OCI-LY1 (cell line): Measurements from ENCODE around the gene PRR9.
A peak's percentile ranks its signal among the peaks of the same experiment; 100 is the strongest.

Source experiments
- H2AFZ ChIP-seq: fragments of 200-600 bp; sonication (generic), shearing (Covaris generic); 2 replicates; pipeline ENCODE4 v1.6.0; 2014; ENCODE audit warnings: antibody characterized with exemption, mild to moderate bottlenecking, low read length
- H3F3A ChIP-seq: fragments of 200-600 bp; sonication (generic), shearing (Covaris generic); 2 replicates; pipeline ENCODE4 v1.6.0; 2014; ENCODE audit warnings: mild to moderate bottlenecking, antibody characterized with exemption, low read length, moderate library complexity; ENCODE audit not compliant: insufficient read depth
- H3K27ac ChIP-seq: fragments of 200-600 bp; sonication (generic); 2 replicates; pipeline ENCODE4 v1.5.1; 2014; ENCODE audit warnings: low read length, mixed run types, mild to moderate bottlenecking, low read depth; ENCODE audit not compliant: poor library complexity, severe bottlenecking
- H3K27me3 ChIP-seq: fragments of 200-600 bp; sonication (generic); 2 replicates; pipeline ENCODE4 v1.6.0; 2014; ENCODE audit warnings: antibody characterized with exemption, mild to moderate bottlenecking, low read length, moderate library complexity; ENCODE audit not compliant: insufficient read depth
- H3K36me3 ChIP-seq: fragments of 200-600 bp; sonication (generic); 2 replicates; pipeline ENCODE4 v1.6.1; 2014; ENCODE audit warnings: mild to moderate bottlenecking, antibody characterized with exemption, low read length, moderate library complexity, mixed read lengths; ENCODE audit not compliant: insufficient read depth
- H3K4me1 ChIP-seq: fragments of 200-600 bp; sonication (generic); 2 replicates; pipeline ENCODE4 v1.5.1; 2014; ENCODE audit warnings: mild to moderate bottlenecking, low read length, moderate library complexity; ENCODE audit not compliant: insufficient read depth, severe bottlenecking
- H3K4me2 ChIP-seq: fragments of 200-600 bp; sonication (generic), shearing (Covaris generic); 2 replicates; pipeline ENCODE4 v1.6.1; 2014; ENCODE audit warnings: low read length
- H3K4me3 ChIP-seq: fragments of 200-600 bp; sonication (generic); 2 replicates; pipeline ENCODE4 v1.5.1; 2014; ENCODE audit warnings: low read length, low read depth, mild to moderate bottlenecking, mixed read lengths; ENCODE audit not compliant: poor library complexity, severe bottlenecking
- H3K79me2 ChIP-seq: fragments of 200-600 bp; shearing (Covaris generic); 2 replicates; pipeline ENCODE4 v1.6.1; 2016; ENCODE audit warnings: mixed run types, low read length, mixed read lengths; ENCODE audit not compliant: insufficient read depth
- H3K9ac ChIP-seq: fragments of 200-600 bp; sonication (generic), shearing (Covaris generic); 2 replicates; pipeline ENCODE4 v1.6.1; 2014; ENCODE audit warnings: mild to moderate bottlenecking, low read length, mixed read lengths
- H3K9me2 ChIP-seq: fragments of 200-600 bp; sonication (generic), shearing (Covaris generic); 2 replicates; pipeline ENCODE4 v1.6.1; 2014; ENCODE audit warnings: low read depth, mild to moderate bottlenecking, low read length, mixed read lengths
- H3K9me3 ChIP-seq: fragments of 200-600 bp; shearing (Covaris generic); 2 replicates; pipeline ENCODE4 v1.6.1; 2014; ENCODE audit warnings: low read length, mixed read lengths
- H4K20me1 ChIP-seq: fragments of 200-600 bp; sonication (generic), shearing (Covaris generic); 2 replicates; pipeline ENCODE4 v1.6.0; 2016; ENCODE audit warnings: mild to moderate bottlenecking, low read length; ENCODE audit not compliant: insufficient read depth
- CTCF ChIP-seq: fragments of 200-600 bp; sonication (generic), shearing (Covaris generic); IDR thresholded peaks from 2 replicates; pipeline ENCODE4 v1.5.1; 2017; ENCODE audit warnings: mild to moderate bottlenecking, antibody characterized with exemption, low read length, moderate library complexity, mixed read lengths
- EZH2 ChIP-seq: fragments of 200-600 bp; sonication (generic), shearing (Covaris generic); IDR thresholded peaks from 2 replicates; pipeline ENCODE4 v1.8.0; 2017; ENCODE audit warnings: borderline replicate concordance, mixed run types, mild to moderate bottlenecking, antibody characterized with exemption, low read length, moderate library complexity, mixed read lengths

PRR9 gene

DNA sequence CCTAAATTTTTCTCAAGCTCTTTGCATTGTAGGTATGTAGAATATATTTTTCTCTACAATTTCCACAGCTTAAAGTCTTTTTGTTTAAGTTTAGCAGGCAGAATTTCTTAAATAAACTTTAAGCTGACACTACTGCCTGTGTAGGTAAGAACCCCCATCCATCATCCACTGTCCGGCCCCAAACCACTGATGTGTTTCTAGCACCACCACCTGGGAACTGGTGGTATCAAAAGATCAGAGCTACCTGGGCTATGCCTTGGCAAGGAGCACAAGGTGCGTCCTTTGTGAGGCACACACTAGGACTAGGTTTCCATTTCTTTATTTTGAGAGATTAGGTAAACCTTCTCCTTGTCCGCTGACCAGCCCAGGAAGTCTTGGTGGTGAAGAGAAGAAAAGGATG, 24.7 kb upstream of the PRR9 start:
- Histone ChIP-seq H3K9me2 (no peaks in the 10 kb centered on the region), H3K79me2 (no peaks in the 10 kb centered on the region), H3K9ac (no peak overlapping the region), H3K27ac (no peak overlapping the region), H3F3A (no peaks in the 10 kb centered on the region), H3K27me3 (no peaks in the 10 kb centered on the region), H3K4me2 (no peak overlapping the region), H3K4me1 (no peaks in the 10 kb centered on the region), H3K9me3 (no peaks in the 10 kb centered on the region), H3K36me3 (no peaks in the 10 kb centered on the region), H3K4me3 (no peak overlapping the region), H2AFZ (no peak overlapping the region), H4K20me1 (no peaks in the 10 kb centered on the region)
- TF ChIP-seq CTCF = peak; percentile 69
- no peak for TF ChIP-seq EZH2

GRCh38 chr1:153194331-153195050, 22.9 kb upstream of the PRR9 start:
- H2AFZ ChIP-seq = no peak overlapping the region
- no peak overlapping the region for H3K4me2 ChIP-seq
- H3K79me2 ChIP-seq = no peaks in the 10 kb centered on the region
- H3F3A ChIP-seq = no peaks in the 10 kb centered on the region
- no peaks in the 10 kb centered on the region for H3K9me3 ChIP-seq
- no peaks in the 10 kb centered on the region for H3K9me2 ChIP-seq
- no peak for TF ChIP-seq CTCF
- no peak for TF ChIP-seq EZH2
- no peaks in the 10 kb centered on the region for H4K20me1 ChIP-seq
- no peaks in the 10 kb centered on the region for H3K36me3 ChIP-seq
- no peaks in the 10 kb centered on the region for H3K27me3 ChIP-seq
- H3K9ac ChIP-seq = no peak overlapping the region
- H3K27ac ChIP-seq = no peak overlapping the region
- no peak overlapping the region for H3K4me3 ChIP-seq
- no peaks in the 10 kb centered on the region for H3K4me1 ChIP-seq

DNA sequence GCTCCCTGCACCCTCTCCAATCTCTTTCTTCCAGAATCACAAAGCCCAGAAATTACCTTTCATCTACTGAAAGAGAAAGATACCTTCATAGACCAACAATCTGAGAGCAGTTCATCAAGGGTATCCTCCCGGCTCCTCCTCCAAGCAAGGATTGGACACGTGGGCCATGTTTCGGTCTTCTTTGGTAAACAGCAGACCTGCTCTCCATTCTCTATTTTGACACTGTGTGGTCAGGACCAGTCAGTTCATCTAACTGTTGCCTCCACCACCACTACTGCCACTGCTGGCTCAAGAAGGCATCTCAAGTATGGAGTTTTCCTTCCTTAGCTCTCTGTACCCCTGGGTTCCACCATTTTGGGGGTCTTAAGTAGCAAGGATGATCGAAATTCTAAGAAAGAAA, 22.2 kb upstream of the PRR9 start:
- TF ChIP-seq EZH2 = no peak
- no peak for TF ChIP-seq CTCF
- Histone ChIP-seq H3K27me3 (no peaks in the 10 kb centered on the region), H3K9me3 (no peaks in the 10 kb centered on the region), H3K4me1 (no peaks in the 10 kb centered on the region), H3K27ac (no peak overlapping the region), H3K9me2 (no peaks in the 10 kb centered on the region), H3K36me3 (no peaks in the 10 kb centered on the region), H3F3A (no peaks in the 10 kb centered on the region), H3K4me2 (no peak overlapping the region), H3K4me3 (no peak overlapping the region), H4K20me1 (no peaks in the 10 kb centered on the region), H2AFZ (no peak overlapping the region), H3K79me2 (no peaks in the 10 kb centered on the region), H3K9ac (no peak overlapping the region)
